NT2/D1 (cell line): ENCODE data around the gene CRYGB.

ENCODE experiments used
- DNase-seq: peaks from one replicate; pipeline ENCODE4 v3.0.0-alpha.2; 2011; ENCODE audit warnings: low read depth, low spot score
- H3K27me3 ChIP-seq: 2 replicates; pipeline ENCODE4 v1.6.0; 2011; ENCODE audit warnings: mild to moderate bottlenecking; ENCODE audit not compliant: insufficient read length, insufficient read depth
- H3K36me3 ChIP-seq: 2 replicates; pipeline ENCODE4 v1.6.1; 2011; ENCODE audit warnings: mild to moderate bottlenecking, low read length, mixed read lengths; ENCODE audit not compliant: insufficient read depth, insufficient read length
- H3K4me1 ChIP-seq: 2 replicates; pipeline ENCODE4 v1.5.1; 2011; ENCODE audit not compliant: insufficient read depth, insufficient read length
- H3K4me3 ChIP-seq: 2 replicates; pipeline ENCODE4 v1.5.1; 2011; ENCODE audit warnings: low read depth; ENCODE audit not compliant: insufficient read length
- H3K9ac ChIP-seq: 2 replicates; pipeline ENCODE4 v1.6.0; 2011; ENCODE audit warnings: low read depth; ENCODE audit not compliant: insufficient read length
- H3K9me3 ChIP-seq: 2 replicates; pipeline ENCODE4 v1.5.1; 2011; ENCODE audit warnings: mild to moderate bottlenecking, low read length; ENCODE audit not compliant: insufficient read depth
- SUZ12 ChIP-seq: IDR thresholded peaks from 2 replicates; pipeline ENCODE4 v1.6.1; 2011; ENCODE audit not compliant: insufficient read length, insufficient read depth; ENCODE audit errors: extremely low read depth
- YY1 ChIP-seq: IDR thresholded peaks from 2 replicates; pipeline ENCODE4 v1.6.1; 2011; ENCODE audit not compliant: insufficient read length, insufficient read depth
- ZNF274 ChIP-seq: IDR thresholded peaks from 2 replicates; pipeline ENCODE4 v1.6.1; 2011; ENCODE audit warnings: mild to moderate bottlenecking, low read depth, low read length

CRYGB gene

DNA sequence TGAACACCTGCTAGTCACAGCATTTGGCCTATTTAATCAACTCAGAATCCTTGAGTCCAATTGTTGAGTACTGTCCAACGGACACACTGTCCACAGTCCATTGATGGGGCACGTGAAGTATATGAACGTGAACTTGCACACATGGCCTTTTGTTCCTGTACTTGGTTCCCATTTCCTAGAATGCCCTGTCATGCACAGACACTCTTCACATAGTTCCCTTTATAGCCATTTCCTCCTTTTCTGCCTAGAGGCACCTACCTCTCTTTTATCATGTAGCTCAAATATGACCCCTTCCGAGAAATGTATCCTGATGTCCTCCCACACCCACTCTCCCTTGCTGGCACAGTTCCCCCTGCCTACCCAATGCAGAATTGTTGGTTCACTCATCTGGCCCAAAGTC, 26.2 kb upstream of the CRYGB start:
- H3K4me1 ChIP-seq = no peaks in the 10 kb centered on the region
- no peaks in the 10 kb centered on the region for H3K9me3 ChIP-seq
- no peak for DNase-seq
- H3K27me3 ChIP-seq = no peaks in the 10 kb centered on the region
- H3K36me3 ChIP-seq = no peaks in the 10 kb centered on the region
- H3K9ac ChIP-seq = no peak overlapping the region
- TF ChIP-seq YY1 (no peak), SUZ12 (no peak), ZNF274 (no peak)
- no peak overlapping the region for H3K4me3 ChIP-seq

DNA sequence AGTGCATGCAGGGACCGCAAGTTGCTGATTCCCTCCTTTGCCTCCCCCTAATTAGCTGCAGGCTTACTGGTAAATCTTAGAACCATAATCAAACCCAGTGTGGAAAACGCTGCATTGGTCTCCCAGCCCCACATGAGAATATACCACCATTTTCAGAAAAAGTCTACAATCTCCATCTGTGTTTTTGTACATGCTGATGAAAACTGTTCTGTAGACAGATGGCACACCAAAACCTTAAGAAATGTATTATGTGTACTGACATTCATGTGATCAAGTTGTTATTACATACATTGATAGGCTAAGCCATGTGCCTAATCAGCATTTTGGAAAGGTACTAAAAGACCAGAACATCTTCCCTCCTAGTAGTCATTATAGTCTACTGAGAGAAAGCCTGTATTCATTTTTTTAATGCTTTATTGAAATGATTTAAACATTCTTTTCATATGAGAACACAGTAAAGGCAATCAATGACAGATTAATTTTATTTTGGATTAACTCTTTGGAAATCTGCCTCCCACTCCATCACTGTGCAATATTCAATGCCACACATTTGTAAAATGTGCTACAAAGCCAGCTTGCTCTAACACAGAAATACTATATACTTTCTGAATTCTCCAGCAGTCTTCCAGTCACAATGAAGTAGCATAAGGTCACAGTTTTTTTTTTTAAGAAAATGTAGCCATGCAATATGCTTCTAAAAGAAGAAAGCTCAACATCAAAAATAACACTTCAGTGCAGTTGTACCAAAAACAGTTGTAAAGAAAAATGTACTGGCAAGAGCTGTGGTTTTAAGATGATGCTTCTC, 19.2 kb upstream of the CRYGB start:
- no peak overlapping the region for H3K4me3 ChIP-seq
- DNase-seq = no peak

DNA sequence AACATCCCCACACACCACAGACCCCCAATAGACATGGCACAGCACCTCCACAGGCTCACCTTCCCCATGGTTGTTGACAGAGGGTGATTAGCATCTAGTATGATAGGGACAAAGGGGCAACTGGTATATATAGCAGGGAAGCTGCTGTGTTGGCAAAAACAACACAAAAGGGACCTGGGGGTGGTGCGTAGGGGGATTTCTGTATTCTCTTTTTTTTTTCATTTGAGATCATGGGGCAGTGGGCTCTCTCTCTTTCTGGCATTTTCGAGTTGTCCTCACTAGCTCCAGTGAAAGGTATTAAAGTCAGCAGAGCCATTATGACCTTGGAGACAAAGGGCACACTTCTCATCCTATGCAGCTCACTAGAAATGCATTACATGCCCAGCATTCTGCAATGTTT, 17.5 kb upstream of the CRYGB start, which contains the start of gene CRYGA:
TSS of gene CRYGA (minus strand) at position 101 of the 400 bp plus-strand sequence. CDS start at position 68, 33 bp downstream.
- DNase-seq = no peak
- no peak for TF ChIP-seq SUZ12
- no peak for TF ChIP-seq ZNF274
- TF ChIP-seq YY1 = no peak
- Histone ChIP-seq H3K4me1 (no peaks in the 10 kb centered on the region), H3K9me3 (no peaks in the 10 kb centered on the region), H3K9ac (no peak within 1 kb of the TSS), H3K27me3 (no peaks in the 10 kb centered on the region), H3K36me3 (no peaks in the 10 kb centered on the region), H3K4me3 (no peak within 1 kb of the TSS)

More for the DNA sequence above, 19.2 kb upstream of the CRYGB start:
- no peak for TF ChIP-seq SUZ12
- no peak for TF ChIP-seq ZNF274
- no peak for TF ChIP-seq YY1
- Histone ChIP-seq H3K9me3 (no peaks in the 10 kb centered on the region), H3K27me3 (no peaks in the 10 kb centered on the region), H3K4me1 (no peaks in the 10 kb centered on the region), H3K36me3 (no peaks in the 10 kb centered on the region), H3K9ac (no peak overlapping the region)

DNA sequence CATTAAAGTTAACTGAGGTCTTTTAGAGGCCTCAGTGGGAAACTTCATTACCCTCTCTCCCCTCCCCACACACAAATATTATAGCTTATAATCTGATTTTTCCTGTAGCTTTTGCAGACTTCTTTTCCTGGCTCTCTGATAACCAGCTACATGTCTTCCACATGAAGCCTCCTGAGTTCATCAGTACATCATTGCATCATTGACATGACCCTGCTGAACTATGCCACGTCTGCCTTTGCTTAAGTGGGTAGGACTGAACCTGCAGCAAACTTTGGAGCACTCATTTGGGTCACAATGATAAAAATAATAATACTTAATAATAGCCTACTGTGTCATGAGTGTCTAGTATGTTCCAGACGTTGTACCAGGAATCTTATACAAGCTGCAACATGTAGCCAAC, 10.5 kb upstream of the CRYGB start:
- Histone ChIP-seq H3K27me3 (no peaks in the 10 kb centered on the region), H3K4me3 (no peak overlapping the region), H3K9ac (no peak overlapping the region), H3K4me1 (no peaks in the 10 kb centered on the region), H3K9me3 (peaks cover 6% of the 10 kb centered on the region; the same call in 1 of the 2 replicates), H3K36me3 (no peaks in the 10 kb centered on the region)
- no peak for DNase-seq
- no peak for TF ChIP-seq SUZ12

DNA sequence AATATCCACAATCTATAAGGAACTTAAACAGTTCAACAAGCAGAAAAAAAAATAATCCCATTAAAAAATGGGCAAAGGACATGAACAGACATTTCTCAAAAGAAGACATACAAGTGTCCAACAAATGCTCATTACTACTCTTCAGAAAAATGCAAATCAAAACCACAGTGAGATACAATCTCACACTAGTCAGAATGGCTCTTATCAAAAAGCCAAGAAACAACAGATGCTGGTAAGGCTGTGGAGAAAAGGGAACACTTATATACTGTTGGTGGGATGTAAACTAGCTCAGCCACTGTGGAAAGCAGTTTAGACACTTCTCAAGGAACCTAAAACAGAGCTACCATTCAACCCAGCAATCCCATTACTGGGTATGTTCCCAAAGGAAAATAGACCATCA, 7.2 kb upstream of the CRYGB start:
- no peak for TF ChIP-seq ZNF274
- TF ChIP-seq SUZ12 = no peak
- TF ChIP-seq YY1 = no peak
- H3K36me3 ChIP-seq = no peaks in the 10 kb centered on the region
- H3K9ac ChIP-seq = no peak overlapping the region
- DNase-seq = no peak
- no peaks in the 10 kb centered on the region for H3K27me3 ChIP-seq
- H3K4me1 ChIP-seq = no peaks in the 10 kb centered on the region
- no peak overlapping the region for H3K4me3 ChIP-seq
- H3K9me3 ChIP-seq = peaks cover 6% of the 10 kb centered on the region; the same call in 1 of the 2 replicates

DNA sequence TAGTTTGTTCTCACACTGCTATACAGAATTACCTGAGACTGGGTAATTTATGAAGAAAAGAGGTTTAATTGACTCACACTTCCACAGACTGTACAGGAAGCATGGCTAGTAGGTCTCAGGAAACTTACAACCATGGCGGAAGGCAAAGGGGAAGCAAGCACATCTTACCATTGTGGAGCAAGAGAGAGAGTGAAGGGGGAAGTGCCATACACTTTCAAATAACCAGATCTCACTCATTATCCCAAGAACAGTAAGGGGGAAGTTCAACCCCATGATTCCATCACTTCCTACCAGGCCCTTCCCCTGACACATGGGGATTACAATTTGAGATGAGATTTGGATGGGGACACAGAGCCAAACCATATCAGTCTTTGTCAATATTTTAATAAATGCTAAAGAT, 5.0 kb upstream of the CRYGB start:
- TF ChIP-seq ZNF274 (no peak), SUZ12 (no peak), YY1 (no peak)
- DNase-seq = no peak
- Histone ChIP-seq H3K27me3 (no peaks in the 10 kb centered on the region), H3K4me1 (no peaks in the 10 kb centered on the region), H3K36me3 (no peaks in the 10 kb centered on the region), H3K4me3 (no peak overlapping the region), H3K9me3 (0 out of 2 replicates have a peak, but pooled peaks cover 6% of the 10 kb centered on the region), H3K9ac (no peak overlapping the region)

DNA sequence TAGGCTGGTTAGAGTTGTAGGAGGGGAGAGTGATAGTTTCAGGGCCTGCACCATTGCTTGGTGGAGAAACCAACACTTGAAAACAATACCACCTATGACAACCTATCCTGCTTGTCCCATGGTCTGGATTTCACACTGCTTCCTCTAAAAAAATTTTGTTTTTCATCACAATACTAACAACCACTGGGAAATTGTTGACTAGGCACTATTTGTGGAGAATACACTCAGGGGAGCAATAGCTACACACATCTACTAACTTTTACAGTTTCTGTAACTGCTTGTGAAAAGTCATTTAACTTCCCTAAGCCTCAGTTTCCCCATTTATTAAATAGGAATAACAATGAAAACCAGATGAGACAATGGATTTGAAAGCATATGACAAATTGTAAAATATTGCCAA, 4.1 kb upstream of the CRYGB start:
- Histone ChIP-seq H3K4me3 (no peak overlapping the region), H3K4me1 (no peaks in the 10 kb centered on the region), H3K27me3 (no peaks in the 10 kb centered on the region), H3K9me3 (0 out of 2 replicates have a peak, but pooled peaks cover 6% of the 10 kb centered on the region), H3K9ac (no peak overlapping the region), H3K36me3 (no peaks in the 10 kb centered on the region)
- TF ChIP-seq SUZ12 = no peak
- no peak for TF ChIP-seq ZNF274
- no peak for TF ChIP-seq YY1
- no peak for DNase-seq
